ENCODE measurements around the gene WIPF1.

GRCh38 chr2:174617718-174618117 lies 20.1 kb upstream of the WIPF1 start:
- no peak for TF ChIP-seq ZSCAN5A (tag by site-specific recombination; IDR thresholded peaks at IDR 0.05)
- no peak for TF ChIP-seq ZNF792 (tag by site-specific recombination; IDR thresholded peaks at IDR 0.05)
- no peak for TF ChIP-seq CTCF (tag by site-specific recombination; IDR thresholded peaks at IDR 0.05)
- no peak for TF ChIP-seq ZNF623 (tag by site-specific recombination; IDR thresholded peaks at IDR 0.05)
- no peak for TF ChIP-seq ZNF629 (tag by site-specific recombination; IDR thresholded peaks at IDR 0.05)
- TF ChIP-seq, protein P1, sequence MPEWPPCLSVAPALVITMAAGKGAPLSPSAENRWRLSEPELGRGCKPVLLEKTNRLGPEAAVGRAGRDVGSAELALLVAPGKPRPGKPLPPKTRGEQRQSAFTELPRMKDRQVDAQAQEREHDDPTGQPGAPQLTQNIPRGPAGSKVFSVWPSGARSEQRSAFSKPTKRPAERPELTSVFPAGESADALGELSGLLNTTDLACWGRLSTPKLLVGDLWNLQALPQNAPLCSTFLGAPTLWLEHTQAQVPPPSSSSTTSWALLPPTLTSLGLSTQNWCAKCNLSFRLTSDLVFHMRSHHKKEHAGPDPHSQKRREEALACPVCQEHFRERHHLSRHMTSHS (tag by site-specific recombination; IDR thresholded peaks at IDR 0.05), result no peak
- no peak for TF ChIP-seq ZNF174 (tag by site-specific recombination; IDR thresholded peaks at IDR 0.05)
- TF ChIP-seq ZNF16 (tag by site-specific recombination; IDR thresholded peaks at IDR 0.05; ENCODE audit: low read depth), result no peak
- TF ChIP-seq ZNF501 (tag by site-specific recombination; IDR thresholded peaks at IDR 0.05), result no peak
- TF ChIP-seq TRIM28 (IDR thresholded peaks at IDR 0.05; ENCODE audit: borderline replicate concordance, low read length), result no peak
- TF ChIP-seq PRDM4 (tag by site-specific recombination; IDR thresholded peaks at IDR 0.05), result no peak
